ENCODE results near the gene EFCAB7. TPM values are rescaled to one million over a fixed set of nuclear protein-coding genes. Genes with fewer than 3 reads are reported as not detected.
A peak's percentile ranks its signal among the peaks of the same experiment; 100 is the strongest.

Gene EFCAB7
- total RNA-seq, 2 donors from 2014 or later, result 9.7 to 10.5 TPM

DNA sequence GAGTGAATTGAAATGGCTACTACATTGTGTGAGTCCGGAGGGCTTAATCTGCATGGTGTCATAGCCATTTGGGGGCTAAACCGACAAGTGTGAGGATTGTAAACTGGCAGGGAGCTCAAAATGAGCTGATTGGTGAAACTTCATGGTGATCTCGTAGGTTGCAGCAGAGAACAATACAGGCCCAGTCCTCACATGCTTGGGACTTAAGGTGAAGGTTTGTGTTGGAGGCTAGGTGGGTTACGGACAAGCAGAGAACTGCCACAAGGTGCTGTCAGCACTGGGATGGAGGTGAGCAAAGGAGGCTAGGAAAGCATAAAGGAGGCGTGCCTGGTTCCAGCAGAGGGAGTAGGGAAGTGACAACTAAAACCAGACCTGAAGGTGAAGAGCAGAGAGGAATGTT lies 79.3 kb downstream of the EFCAB7 start:
- Mint-ChIP-seq H3K4me3 (no peak overlapping the region), H3K4me1 (peaks cover 18% of the 10 kb centered on the region), H3K27ac (no peak overlapping the region), H3K36me3 (ENCODE audit: low read depth) (peaks cover 5% of the 10 kb centered on the region), H3K9me3 (peaks cover 3% of the 10 kb centered on the region), H3K27me3 (no peaks in the 10 kb centered on the region)
- no peak for ATAC-seq (replicated peaks)

- Mint-ChIP-seq H3K27ac (no peak overlapping the region), H3K27me3 (no peaks in the 10 kb centered on the region), H3K4me3 (no peak overlapping the region), H3K36me3 (ENCODE audit: low read depth) (peaks cover 5% of the 10 kb centered on the region), H3K9me3 (peaks cover 3% of the 10 kb centered on the region), H3K4me1 (peaks cover 18% of the 10 kb centered on the region)
- no peak for ATAC-seq (replicated peaks)
Measured at GRCh38 chr1:63603810-63604209, 80.5 kb downstream of the EFCAB7 start.

- H3K36me3 Mint-ChIP-seq (ENCODE audit: low read depth), result no peaks in the 10 kb centered on the region
- H3K4me1 Mint-ChIP-seq, result peaks cover 19% of the 10 kb centered on the region
- peak overlapping the region; percentile 28 for H3K27ac Mint-ChIP-seq
- H3K27me3 Mint-ChIP-seq, result no peaks in the 10 kb centered on the region
- H3K4me3 Mint-ChIP-seq, result no peak overlapping the region
- H3K9me3 Mint-ChIP-seq, result peaks cover 3% of the 10 kb centered on the region
- no peak for ATAC-seq (replicated peaks)
Measured at GRCh38 chr1:63607322-63607721, 84.0 kb downstream of the EFCAB7 start.

GRCh38 chr1:63611231-63611630 lies 87.9 kb downstream of the EFCAB7 start:
- no peaks in the 10 kb centered on the region for H3K36me3 Mint-ChIP-seq (ENCODE audit: low read depth)
- ATAC-seq (replicated peaks), result no peak
- H3K27ac Mint-ChIP-seq, result peak overlapping the region; percentile 18
- no peaks in the 10 kb centered on the region for H3K27me3 Mint-ChIP-seq
- no peaks in the 10 kb centered on the region for H3K9me3 Mint-ChIP-seq
- H3K4me1 Mint-ChIP-seq, result peaks cover 9% of the 10 kb centered on the region
- no peak overlapping the region for H3K4me3 Mint-ChIP-seq

GRCh38 chr1:63612564-63612963 lies 89.2 kb downstream of the EFCAB7 start:
- no peaks in the 10 kb centered on the region for H3K36me3 Mint-ChIP-seq (ENCODE audit: low read depth)
- ATAC-seq (replicated peaks), result no peak
- H3K4me3 Mint-ChIP-seq, result no peak overlapping the region
- no peaks in the 10 kb centered on the region for H3K27me3 Mint-ChIP-seq
- H3K27ac Mint-ChIP-seq, result no peak overlapping the region
- peaks cover 5% of the 10 kb centered on the region for H3K4me1 Mint-ChIP-seq
- no peaks in the 10 kb centered on the region for H3K9me3 Mint-ChIP-seq

DNA sequence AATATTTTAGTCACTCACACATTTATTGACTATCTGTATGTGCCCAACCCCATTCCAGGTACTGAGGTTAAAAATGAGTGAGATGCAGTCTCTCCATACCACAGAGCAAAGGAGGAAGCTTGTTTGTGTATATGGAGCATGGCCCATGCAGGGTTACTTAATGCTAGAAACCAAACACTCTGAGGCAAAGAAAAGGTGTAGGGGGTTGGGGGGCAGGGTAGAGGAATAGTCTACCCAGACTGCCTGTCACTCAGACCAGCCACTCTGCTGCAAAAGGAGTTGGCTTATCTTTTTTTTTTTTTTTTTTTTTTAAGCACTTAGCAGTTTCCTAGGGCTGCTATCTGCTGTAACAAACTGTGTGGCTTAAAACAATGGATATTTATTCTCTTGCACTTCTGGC lies 89.6 kb downstream of the EFCAB7 start:
- Mint-ChIP-seq H3K27ac (no peak overlapping the region), H3K4me1 (peaks cover 5% of the 10 kb centered on the region), H3K36me3 (ENCODE audit: low read depth) (no peaks in the 10 kb centered on the region), H3K27me3 (no peaks in the 10 kb centered on the region), H3K9me3 (no peaks in the 10 kb centered on the region), H3K4me3 (no peak overlapping the region)
- ATAC-seq (replicated peaks), result no peak

DNA sequence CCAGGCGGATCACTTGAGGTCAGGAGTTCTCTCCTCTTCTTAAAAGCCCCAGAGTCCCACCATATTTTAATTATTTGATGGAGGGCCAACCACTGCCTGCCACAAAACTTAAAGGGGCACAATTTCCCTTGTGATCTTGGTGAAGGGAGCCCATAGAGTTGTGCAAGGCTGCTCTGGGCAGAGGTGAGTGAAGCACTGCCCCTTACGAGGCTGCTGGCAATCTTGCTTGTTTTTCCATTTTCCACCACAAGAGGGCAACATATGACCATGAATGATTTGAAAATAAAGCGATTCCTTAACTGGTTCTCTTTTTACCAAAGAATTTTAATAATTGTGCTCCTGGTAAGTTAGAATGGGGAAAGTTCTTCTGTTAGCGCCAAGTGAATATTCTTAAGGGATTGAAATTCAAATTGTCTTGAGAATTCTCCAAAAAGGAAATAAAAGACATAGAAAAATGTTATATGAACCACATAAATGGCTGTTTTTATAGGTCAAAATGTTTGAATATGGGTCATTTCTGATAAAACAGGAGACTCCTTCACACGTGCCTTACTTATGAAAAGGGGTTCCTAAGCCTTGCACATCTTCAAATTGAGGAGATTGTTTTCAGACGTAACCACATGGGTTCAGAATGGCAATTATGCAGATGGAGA lies 92.6 kb downstream of the EFCAB7 start:
- Mint-ChIP-seq H3K27me3 (no peaks in the 10 kb centered on the region), H3K27ac (no peak overlapping the region), H3K9me3 (no peaks in the 10 kb centered on the region), H3K36me3 (ENCODE audit: low read depth) (no peaks in the 10 kb centered on the region), H3K4me1 (no peaks in the 10 kb centered on the region), H3K4me3 (no peak overlapping the region)
- ATAC-seq (replicated peaks), result peak; percentile 45

DNA sequence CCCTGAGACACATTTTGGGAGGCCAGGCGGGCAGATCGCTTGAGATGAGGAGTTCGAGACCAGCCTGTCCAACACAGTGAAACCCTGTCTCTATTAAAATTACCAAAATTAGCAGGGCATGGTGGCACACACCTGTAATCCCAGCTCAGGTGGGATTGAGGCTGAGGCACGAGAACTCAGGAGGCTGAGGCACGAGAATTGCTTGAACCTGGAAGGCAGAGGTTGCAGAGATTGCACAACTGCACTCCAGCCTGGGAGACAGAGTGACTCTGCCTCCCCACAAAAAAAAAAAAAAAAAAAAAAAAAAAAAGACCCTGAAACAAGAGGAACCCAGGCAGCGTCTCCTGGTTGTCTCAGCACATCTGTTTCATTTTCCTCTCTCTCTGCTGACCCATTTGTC lies 94.1 kb downstream of the EFCAB7 start:
- ATAC-seq (replicated peaks), result no peak
- Mint-ChIP-seq H3K27me3 (no peaks in the 10 kb centered on the region), H3K9me3 (no peaks in the 10 kb centered on the region), H3K4me3 (no peak overlapping the region), H3K36me3 (ENCODE audit: low read depth) (no peaks in the 10 kb centered on the region), H3K4me1 (no peaks in the 10 kb centered on the region), H3K27ac (no peak overlapping the region)

GRCh38 chr1:63618011-63618410 lies 94.7 kb downstream of the EFCAB7 start:
- Mint-ChIP-seq H3K27me3 (no peaks in the 10 kb centered on the region), H3K27ac (no peak overlapping the region), H3K36me3 (ENCODE audit: low read depth) (no peaks in the 10 kb centered on the region), H3K9me3 (no peaks in the 10 kb centered on the region), H3K4me3 (no peak overlapping the region), H3K4me1 (no peaks in the 10 kb centered on the region)
- ATAC-seq (replicated peaks), result no peak

DNA sequence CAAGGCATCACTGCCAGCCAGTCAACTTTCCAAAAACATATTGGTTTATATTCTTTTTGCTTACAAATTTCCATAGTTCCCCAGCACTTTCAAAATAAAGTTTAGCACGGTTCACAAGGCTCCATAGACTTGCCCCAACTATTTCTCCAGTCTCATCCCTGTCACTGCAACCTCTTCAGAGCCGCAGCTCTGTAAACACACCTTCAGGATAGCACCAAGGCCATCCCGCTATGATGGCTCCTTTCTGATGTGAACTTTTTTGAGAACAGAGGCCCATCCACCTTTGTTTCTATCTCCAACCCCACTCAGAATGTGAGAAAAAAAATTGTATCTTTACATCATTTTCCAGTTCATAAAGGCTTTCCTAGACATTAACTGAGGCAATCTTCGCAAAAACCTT lies 96.2 kb downstream of the EFCAB7 start:
- Mint-ChIP-seq H3K9me3 (no peaks in the 10 kb centered on the region), H3K4me1 (no peaks in the 10 kb centered on the region), H3K27me3 (no peaks in the 10 kb centered on the region), H3K36me3 (ENCODE audit: low read depth) (peaks cover 6% of the 10 kb centered on the region), H3K4me3 (no peak overlapping the region), H3K27ac (no peak overlapping the region)
- no peak for ATAC-seq (replicated peaks)

DNA sequence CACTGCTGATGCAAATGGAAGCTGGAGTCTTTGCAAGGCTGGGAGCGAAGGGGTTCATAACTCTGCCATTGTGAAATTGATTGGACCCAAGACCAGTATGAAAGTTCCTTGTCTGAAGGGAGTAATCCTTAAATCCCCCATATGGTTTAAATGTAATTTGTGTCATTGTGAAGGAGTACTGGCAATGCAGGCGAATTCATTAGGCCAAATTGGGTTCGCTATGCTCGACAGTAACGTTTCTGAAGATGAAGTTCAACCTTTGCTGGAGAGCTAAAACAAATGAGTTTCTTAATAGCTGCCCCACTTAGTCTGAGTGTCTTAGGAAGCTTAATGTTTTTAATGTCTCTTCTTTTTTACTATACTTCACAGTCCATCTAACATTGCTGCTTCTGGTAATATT lies 97.3 kb downstream of the EFCAB7 start:
- Mint-ChIP-seq H3K27me3 (no peaks in the 10 kb centered on the region), H3K27ac (no peak overlapping the region), H3K36me3 (ENCODE audit: low read depth) (peaks cover 6% of the 10 kb centered on the region), H3K4me1 (no peaks in the 10 kb centered on the region), H3K9me3 (no peaks in the 10 kb centered on the region), H3K4me3 (no peak overlapping the region)
- no peak for ATAC-seq (replicated peaks)

- Mint-ChIP-seq H3K4me3 (no peak overlapping the region), H3K27me3 (no peaks in the 10 kb centered on the region), H3K9me3 (no peaks in the 10 kb centered on the region), H3K36me3 (ENCODE audit: low read depth) (peaks cover 6% of the 10 kb centered on the region), H3K4me1 (no peaks in the 10 kb centered on the region), H3K27ac (no peak overlapping the region)
- no peak for ATAC-seq (replicated peaks)
Measured at GRCh38 chr1:63621075-63621474, 97.8 kb downstream of the EFCAB7 start.

DNA sequence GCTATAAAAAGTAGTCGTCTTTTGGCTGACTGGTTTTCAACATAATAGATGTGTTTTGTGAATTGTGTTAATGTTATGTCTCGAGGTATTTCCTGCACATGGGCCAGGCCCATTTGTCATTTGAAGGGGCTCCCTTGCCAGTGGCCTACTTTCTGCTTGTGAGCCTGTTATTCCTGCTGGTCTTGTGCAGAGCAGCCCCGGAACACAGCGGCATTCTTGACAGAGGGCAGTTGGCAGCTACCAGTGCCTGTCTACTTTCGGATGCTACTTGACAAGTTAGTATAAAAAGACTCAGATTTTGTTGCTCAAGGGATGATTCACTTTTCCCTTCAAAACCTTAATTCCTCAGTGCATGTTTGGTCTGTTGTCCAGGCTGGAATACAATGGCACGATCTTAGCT lies 98.4 kb downstream of the EFCAB7 start:
- Mint-ChIP-seq H3K4me1 (no peaks in the 10 kb centered on the region), H3K9me3 (no peaks in the 10 kb centered on the region), H3K27ac (no peak overlapping the region), H3K27me3 (no peaks in the 10 kb centered on the region), H3K4me3 (no peak overlapping the region), H3K36me3 (ENCODE audit: low read depth) (peaks cover 6% of the 10 kb centered on the region)
- no peak for ATAC-seq (replicated peaks)
